NCI-H510A treated with DMSO at 0.1 percent for 48 hours (cell line): ENCODE data around the gene XPNPEP3.
A peak's percentile ranks its signal among the peaks of the same experiment; 100 is the strongest.
"Not testable (repeated sequence)": the region's sequence is repeated elsewhere in the genome, so short reads cannot be mapped to it uniquely, and the experiment has no call there.

ENCODE experiments used
- DNase-seq: peaks from one replicate; lab custom pipeline; 2025; lab: John Stamatoyannopoulos, UW

XPNPEP3 gene

DNA sequence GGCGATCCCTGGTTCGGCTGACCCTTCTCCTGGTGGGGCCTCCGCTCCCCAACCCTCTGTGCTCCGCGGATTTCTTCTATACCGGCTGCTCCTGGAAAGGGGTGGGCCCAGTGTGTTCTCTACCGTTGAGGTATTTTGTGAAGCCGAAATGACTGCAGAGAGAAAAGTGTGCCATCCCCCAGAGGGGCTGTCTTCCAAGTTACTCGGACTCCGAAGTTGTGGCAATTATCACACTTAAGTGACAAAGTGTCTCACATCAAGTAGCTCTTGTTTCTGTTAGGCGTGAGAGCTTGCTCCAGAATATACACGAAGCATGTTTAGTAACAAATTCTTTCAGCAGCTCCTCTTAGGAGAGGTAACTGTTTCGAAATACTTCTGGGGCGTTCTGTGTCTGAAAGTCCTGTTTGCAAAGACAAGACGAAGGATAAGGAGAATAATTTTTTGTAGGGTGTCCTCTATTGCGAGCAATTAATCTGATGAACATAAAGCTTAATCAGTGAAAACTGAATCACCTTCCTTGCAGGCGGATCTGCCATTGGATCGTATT is 434 bp downstream of the XPNPEP3 start:
- no peak for DNase-seq

DNA sequence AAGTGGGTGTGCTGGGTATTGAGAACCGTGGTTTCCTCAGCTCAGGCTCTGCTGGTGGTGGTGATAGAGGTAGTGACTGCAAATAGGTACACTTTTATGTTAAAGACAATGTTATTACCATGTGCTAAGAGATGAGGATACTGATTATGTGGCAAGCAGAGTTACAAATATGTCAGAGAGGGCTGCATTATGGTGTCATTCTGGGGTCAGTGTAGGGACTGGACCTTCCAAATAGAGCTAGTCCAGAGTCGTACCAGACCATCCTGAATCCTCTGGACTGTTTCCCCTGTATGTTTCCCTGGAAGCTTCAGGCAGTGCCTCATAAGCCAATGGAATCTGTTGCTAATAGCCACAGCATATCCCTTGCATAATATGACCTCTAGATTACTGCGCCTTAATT is 5.1 kb downstream of the XPNPEP3 start, which contains the start of gene DNAJB7:
DNAJB7 (minus strand) TSS at position 101 of the 400 bp plus-strand sequence. CDS start 119 bp downstream, outside the sequence.
- no peak for DNase-seq

DNA sequence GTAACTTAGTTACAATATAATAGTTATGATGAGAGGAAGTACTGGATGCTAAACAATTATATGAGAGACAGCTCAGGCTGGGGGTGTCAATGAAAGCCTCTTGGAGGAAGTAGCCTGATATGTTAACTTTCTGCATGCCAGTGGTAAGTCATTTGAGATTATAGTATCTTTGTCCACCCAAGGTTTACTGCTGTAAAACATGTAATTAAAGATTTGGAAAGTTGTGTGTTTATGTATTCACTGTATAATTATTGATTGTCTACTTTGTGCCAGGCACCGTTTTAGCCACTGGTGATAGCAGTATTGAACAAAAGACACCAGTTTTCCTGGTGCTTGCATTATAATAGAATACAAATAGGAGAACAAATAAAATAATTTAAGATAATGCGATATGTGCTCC is 5.6 kb downstream of the XPNPEP3 start:
- no peak for DNase-seq

DNA sequence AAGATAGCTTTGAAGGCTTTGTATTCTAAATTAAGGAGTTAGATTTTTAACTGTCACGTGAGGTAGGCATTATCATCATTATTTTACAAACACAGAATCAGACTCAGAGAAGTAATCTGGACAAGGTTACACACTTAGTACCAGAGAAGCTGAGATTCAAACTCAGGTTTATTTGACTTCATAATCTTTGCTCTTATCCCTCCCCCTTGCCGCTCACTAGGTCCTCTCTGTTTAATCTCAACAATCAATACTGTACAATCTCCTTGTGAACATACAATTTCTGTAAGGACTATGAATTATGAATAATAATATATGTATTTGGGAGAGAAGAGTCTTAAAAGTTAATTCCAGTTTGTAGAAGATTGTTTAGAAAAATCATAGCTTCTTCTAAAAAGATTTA is 10.2 kb downstream of the XPNPEP3 start:
- no peak for DNase-seq

DNA sequence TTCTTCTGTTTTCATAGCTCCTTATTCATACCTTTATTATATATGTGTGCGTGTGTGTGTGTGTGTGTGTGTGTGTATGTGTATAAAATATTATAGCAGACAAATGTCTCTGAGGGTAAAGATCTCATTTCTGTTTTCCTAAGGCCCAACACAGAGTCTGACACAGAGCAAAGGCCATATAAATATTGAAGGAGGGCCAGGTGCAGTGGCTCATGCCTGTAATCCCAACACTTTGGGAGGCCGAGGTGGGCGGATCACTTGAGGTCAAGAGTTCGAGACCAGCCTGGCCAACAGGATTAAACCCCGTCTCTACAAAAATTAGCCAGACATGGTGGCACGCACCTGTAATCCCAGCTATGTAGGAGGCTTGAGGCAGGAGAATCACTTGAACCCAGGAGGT is 11.4 kb downstream of the XPNPEP3 start:
- not testable (repeated sequence) for DNase-seq

DNA sequence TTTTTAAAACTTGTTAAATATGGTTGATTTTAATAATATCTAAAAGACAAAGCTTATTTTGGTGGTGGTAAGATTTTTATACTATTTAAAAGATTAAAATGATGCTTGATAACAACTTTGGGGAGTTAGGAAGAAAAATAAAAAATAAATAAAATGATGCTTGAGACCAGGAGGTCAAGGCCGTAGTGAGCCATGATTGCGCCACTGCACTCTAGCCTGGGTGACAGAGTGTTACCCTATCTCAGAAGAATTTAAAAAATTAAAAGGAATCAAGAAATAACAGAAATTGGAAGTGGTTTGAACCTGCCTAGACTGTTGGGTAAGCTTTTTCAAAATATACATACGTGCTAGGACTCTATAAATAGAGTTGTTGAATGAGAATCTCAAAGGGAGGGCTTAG is 17.1 kb downstream of the XPNPEP3 start:
- DNase-seq = no peak

- no peak for DNase-seq
These were observed 18.2 kb downstream of the XPNPEP3 start for GRCh38 chr22:40875111-40875510.

DNA sequence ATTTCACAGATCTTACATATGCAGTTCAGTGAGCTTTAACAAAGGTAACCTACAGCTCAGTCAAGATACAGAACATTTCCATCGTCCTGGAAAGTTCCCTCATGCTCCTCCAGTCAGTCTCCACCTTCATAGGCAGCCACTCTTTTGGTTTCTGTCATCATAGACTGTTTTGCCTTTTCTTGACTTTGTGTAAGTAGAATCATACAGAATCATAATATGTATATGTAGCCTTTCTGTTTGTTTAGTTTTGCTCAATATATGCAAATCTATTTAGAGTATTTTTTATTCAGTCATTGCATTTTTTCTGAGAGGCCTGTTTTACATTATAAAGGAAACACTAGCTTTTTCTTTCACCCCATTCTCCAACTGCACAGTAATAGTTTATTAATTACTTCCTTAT is 20.0 kb downstream of the XPNPEP3 start:
- DNase-seq = no peak

DNA sequence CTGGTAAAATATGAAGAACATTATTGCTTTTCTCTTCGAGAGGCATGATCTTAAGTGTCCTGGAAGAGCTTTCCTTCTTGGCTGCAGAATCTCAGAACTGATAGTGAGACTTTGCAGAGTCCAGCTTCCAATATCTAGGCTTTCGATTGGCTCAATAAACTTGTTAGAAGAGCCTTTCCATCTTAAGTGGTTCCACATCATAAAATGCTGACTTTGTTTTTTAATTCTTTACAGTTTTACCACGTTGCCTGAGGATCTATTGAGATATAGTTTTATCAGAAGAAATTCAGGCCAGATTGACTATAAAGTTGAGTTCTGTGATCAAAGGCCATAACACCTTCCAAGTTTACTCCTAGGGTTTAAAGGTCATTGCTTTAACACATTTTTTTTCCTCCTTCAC is 20.5 kb downstream of the XPNPEP3 start:
- DNase-seq = no peak

- DNase-seq = no peak
These were observed 22.0 kb downstream of the XPNPEP3 start for GRCh38 chr22:40878922-40879321.

DNA sequence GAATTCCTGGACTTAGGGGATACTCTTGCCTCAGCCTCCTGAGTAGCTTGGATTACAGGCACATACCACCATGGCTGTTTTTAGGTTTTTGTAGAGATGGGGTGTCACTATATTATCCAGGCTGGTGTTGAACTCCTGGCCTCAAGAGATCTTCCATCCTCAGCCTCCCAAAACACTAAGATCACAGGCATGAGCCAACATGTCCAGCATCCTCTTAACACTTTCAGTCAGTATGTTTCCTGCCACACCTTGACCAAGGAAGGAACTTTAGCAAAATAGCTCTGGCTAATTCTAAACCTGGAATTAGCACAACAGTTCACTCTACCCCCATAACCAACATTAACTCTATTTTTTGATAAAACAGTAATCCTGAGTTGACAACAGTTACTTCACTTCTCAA is 32.2 kb downstream of the XPNPEP3 start:
- no peak for DNase-seq

DNA sequence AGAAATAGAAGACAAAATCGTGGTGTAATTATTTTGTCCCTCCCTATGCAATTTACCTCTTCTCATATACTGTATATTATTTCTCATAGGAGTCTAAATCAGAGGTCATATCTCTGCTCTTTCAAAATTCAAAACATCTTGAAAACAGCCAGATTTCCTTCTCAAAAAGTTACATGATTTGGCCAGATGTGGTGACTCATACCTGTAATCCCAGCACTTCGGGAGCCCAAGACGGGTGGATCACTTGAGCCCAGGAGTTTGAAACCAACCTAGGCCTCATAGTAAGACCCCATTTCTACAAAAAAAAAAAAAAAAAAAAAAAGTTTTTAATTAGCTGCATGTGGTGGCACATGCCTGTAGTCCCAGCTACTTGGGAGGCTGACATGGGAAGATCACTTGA is 33.9 kb downstream of the XPNPEP3 start:
- DNase-seq = no peak

DNA sequence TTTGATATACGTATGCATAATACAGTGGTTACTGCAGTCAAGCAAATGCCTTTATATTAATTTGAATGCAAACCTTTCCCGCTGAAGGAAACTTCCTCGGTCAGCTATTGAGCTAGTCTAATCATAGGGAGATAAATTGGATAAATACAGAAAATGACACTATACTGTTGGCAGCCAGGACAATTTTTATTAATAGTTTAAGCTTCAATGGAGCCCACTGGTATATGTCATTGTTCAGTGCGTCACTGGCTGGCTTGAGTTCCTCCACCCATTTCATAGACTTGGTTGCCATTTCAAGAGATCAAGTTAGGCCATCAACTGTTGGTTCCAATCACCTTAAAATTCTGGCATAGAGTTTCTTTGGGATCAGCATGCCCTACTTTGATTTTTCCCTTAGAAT is 37.5 kb downstream of the XPNPEP3 start:
- no peak for DNase-seq

DNA sequence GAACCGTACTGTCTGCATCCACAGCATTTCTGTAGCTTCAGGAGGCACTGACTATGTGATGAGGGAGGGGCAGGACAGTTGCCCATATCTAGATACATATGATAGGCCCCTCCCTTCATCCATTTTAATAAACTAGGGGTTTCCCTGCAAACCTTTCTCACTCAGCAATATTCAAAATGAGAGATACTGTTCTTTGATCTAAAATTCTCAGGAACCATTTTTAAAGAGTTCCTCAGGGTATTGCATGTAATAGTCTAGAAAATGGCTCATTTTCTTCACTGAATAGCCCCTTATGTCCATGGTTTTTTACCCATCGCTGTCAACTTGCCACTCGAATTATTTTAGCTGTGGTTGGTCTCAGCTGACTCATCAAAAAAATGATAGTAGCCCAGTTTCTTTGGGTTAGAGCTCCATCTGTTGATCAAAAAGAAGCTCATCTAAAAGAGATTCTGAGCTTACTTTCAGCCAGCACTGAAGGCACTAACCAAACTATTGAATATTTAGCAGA is 42.0 kb downstream of the XPNPEP3 start:
- peak; percentile 50 for DNase-seq

DNA sequence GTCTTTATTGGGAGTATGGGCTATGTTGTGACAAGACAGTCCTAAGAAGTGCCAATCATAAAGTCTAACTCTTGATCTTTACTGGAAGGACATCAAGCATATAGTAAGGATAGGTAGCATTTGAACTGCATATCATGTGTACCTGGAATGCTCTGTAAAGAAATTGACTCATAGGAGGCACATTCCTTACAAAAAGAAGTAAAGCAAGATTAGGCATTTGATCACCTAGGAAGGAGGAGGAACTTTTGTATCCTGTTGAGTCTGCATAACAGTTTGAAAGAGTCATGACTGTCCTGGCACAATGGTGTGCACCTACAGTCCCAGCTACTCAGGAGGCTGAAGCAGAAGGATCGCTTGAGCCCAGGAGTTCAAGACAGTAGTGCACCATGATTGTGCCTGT is 47.2 kb downstream of the XPNPEP3 start:
- DNase-seq = no peak

- DNase-seq = no peak
These were observed 51.9 kb downstream of the XPNPEP3 start for GRCh38 chr22:40908895-40909294.

DNA sequence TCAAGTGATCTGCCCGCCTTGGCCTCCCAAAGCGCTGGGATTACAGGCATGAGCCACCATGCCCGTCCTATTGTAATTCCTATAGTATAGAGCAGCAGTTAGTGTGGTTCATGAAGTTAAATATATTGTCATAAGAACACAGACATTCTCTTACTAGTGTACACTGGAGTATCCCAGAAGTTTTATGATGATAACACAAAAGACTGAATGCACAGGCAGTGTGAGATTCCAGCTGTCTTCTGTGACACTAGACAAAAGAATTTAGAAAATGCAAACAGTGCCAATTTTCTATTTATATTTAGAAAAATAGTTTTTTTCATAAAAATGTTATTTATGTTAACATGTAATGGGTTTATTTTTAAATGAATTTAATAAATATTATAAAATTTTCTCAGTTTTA is 54.8 kb downstream of the XPNPEP3 start:
- DNase-seq = no peak

DNA sequence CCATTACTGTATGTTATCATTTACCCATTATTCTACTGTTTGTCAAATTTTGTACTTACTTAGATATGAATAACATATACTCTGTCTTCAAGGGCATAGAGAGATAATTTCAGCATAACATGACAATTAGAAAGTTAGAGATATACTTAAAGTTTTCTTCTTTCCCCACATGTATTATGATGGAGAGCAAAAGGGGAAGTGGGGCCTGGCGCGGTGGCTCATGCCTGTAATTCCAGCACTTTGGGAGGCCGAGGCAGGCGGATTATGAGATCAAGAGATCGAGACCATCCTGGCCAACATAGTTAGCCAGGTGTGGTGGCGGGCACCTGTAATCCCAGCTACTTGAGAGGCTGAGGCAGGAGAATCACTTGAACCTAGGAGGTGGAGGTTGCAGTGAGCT is 56.0 kb downstream of the XPNPEP3 start:
- not testable (repeated sequence) for DNase-seq

GRCh38 chr22:40919446-40919845 is 62.5 kb downstream of the XPNPEP3 start:
- DNase-seq = no peak

GRCh38 chr22:40920526-40920925 is 63.6 kb downstream of the XPNPEP3 start:
- DNase-seq = no peak

GRCh38 chr22:40922484-40923303 is 65.7 kb downstream of the XPNPEP3 start:
- peak; percentile 39 for DNase-seq

DNA sequence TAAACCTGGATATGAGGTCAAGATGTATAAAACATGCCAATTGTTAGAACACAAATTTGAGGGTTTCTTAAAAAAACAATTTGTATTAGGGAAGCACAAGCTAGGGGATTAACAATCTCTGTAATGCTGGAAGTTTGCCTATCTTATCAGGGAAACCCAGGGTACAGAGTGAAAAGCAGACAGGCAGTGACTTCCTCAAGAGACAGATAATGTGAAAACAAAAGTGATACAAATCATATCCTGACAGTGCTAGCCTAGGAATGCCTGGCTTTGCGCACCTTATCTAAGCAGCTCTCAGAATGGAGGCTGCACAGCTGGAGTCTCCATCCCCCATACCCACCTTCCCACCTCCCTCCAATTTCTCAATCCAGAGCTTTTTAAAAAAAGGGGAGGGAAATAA is 71.7 kb downstream of the XPNPEP3 start:
- DNase-seq = no peak

DNA sequence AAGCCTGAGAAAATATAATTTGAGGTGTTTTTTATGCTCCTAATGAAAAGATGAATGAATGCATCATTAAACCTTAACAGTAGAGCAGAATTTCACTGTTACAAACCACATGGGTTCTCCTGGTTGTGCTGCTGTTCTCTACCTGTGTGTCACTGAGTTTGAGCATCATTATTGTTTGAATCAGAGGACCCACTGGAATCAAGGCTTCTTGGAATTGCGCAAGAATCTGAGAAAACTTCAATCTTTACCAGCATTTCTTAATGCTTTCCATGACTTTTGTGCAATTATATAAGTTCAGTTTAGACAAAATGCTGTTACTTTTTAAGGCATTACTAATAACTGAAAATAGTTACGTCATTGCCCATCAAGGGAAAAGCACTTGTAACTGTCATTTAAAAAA is 75.4 kb downstream of the XPNPEP3 start:
- no peak for DNase-seq

GRCh38 chr22:40939202-40939601 is 82.3 kb downstream of the XPNPEP3 start:
- no peak for DNase-seq
